GM18499 (cell line): ENCODE results near the gene HEMK1.

ENCODE experiments used
- ATAC-seq: cut with Tn5 transposase; IDR thresholded peaks from one replicate; pipeline ENCODE4 v1.9.1; 2021; ENCODE audit warnings: moderate number of reproducible peaks; ENCODE audit not compliant: insufficient read depth, unreplicated experiment

Gene HEMK1

GRCh38 chr3:50630394-50630793 lies 61.1 kb downstream of the HEMK1 start:
- ATAC-seq, result no peak

- ATAC-seq, result no peak
These were observed 61.6 kb downstream of the HEMK1 start for GRCh38 chr3:50630877-50631276.

- no peak for ATAC-seq
These were observed 63.1 kb downstream of the HEMK1 start for GRCh38 chr3:50632450-50632849.

GRCh38 chr3:50633230-50633790 lies 64.0 kb downstream of the HEMK1 start:
- no peak for ATAC-seq

GRCh38 chr3:50635066-50635465 lies 65.7 kb downstream of the HEMK1 start:
- no peak for ATAC-seq

- ATAC-seq, result no peak
These were observed 67.7 kb downstream of the HEMK1 start for GRCh38 chr3:50637011-50637410.

- ATAC-seq, result no peak
These were observed 68.6 kb downstream of the HEMK1 start for GRCh38 chr3:50637945-50638344.

- ATAC-seq, result no peak
These were observed 69.8 kb downstream of the HEMK1 start for GRCh38 chr3:50639055-50639494.

- no peak for ATAC-seq
These were observed 73.1 kb downstream of the HEMK1 start for GRCh38 chr3:50642382-50642781.

GRCh38 chr3:50644561-50644960 lies 75.2 kb downstream of the HEMK1 start:
- ATAC-seq, result no peak

GRCh38 chr3:50645378-50645777 lies 76.1 kb downstream of the HEMK1 start:
- ATAC-seq, result no peak
